GM19467 (cell line): ENCODE results near the gene NUDT17.

Experiments used
- ATAC-seq: cut with Tn5 transposase; IDR thresholded peaks from one replicate; pipeline ENCODE4 v1.9.1; 2021; ENCODE audit warnings: mild to moderate bottlenecking, moderate library complexity; ENCODE audit not compliant: unreplicated experiment

The NUDT17 gene

GRCh38 chr1:145887631-145888030 lies 42.2 kb downstream of the NUDT17 start:
- no peak for ATAC-seq

GRCh38 chr1:145889722-145890121 lies 44.3 kb downstream of the NUDT17 start:
- no peak for ATAC-seq

GRCh38 chr1:145891143-145891542 lies 45.7 kb downstream of the NUDT17 start:
- ATAC-seq: no peak

DNA sequence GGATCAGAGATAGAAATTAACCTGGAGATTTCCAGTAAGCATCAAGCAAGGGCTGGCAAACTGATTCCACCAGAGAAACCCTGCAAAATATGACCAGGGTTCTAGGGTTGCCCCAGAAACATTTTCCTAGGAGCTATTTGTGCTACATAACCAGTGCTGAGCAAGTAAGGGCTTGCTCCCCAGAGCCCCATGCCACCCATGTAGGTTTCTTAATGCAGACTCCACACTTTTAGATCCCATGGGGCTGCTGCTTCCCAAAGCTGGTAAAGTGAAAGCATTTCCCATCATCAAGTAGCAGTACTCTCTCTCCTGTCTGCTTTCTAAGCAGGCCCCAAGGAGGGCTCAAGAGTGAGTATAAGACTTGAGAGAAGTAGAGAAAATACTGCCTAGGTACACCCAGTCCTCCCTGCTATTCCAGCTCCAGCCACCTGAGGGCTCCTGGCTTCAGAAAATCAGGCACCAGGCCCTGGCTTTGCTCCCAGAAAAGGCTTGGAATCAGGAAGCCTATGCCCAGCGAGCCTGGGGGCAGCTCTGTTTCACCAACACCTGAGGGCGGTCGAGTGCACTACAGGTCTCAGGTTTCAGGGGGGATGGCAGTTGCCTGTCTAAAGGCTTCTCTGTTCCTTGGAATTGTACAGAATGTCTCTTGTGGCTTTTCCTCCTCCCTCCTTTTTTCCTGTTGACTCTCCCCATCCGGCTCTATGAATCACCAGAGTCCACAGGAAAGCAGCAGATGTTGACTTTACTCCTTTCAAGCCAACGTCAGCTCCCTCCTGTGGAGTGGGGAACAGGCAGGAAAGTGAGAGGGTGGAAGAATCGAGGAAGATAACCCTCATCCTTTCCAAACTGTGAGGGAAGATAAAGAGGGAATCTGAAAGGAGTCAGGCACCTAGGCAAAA lies 46.4 kb downstream of the NUDT17 start:
- ATAC-seq: no peak

DNA sequence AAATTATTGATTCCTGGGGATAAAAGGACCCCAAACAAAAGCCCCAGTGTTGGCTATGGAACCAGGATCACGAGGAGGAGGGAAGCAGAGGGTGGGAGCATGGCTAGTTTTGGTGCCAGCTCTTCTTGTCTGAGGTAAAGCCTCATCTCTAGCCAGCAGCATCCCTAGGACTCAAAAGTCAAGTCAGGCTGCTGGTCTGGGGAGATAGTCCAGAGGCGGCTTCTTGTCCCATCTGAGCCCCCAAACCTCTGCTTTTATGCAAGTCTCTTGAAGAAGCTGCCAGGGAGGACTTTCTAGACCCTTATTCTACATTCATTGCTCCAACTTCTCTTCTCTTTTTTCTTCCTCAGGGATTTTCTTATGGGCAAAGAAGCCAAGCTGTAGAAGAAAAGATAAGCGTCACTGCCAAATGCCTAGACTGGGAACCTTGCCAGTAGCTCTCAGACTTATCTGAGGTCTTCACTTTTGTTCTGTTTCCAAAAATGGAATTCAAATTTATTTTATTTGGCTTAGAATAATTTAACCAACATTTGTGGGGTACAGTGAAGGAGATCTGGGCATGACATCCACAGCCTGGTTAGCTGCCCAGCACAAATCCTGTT lies 47.2 kb downstream of the NUDT17 start:
- no peak for ATAC-seq

DNA sequence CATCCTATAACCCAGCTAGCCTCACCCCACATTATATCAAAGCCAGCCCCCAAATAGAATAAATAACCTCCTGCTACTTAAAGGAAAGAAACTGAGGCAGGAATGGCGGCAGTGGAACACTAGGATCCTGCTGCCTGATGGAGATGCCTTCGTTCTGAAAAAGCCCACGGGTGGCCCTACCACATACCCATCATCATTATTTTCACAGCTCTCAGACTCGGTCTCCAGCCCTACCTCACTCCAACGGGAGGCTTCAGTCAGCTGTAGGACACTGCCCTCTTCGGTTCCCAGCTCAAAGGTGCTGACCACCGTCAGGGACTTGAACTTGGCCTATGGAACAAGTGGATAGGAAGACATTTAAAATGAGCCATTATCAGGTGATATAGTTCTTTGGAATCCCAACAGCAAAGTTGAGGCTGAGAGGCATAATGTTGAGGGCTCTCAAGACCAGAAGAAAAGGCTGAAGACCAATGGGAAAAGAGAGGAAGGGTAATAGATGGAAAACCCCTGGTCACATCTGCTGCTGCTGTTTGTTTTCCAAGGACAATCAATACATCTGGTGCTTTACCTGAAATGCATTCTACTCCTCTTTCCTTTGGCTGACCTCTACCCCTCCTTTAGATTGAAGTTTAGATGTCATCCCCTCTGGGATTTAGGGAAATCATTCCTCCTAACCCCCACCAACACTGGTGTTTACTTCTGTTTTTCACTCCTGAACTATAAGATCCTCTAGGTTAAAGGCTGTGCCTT lies 48.1 kb downstream of the NUDT17 start:
- ATAC-seq: no peak

GRCh38 chr1:145895471-145895870 lies 50.0 kb downstream of the NUDT17 start:
- ATAC-seq: no peak

DNA sequence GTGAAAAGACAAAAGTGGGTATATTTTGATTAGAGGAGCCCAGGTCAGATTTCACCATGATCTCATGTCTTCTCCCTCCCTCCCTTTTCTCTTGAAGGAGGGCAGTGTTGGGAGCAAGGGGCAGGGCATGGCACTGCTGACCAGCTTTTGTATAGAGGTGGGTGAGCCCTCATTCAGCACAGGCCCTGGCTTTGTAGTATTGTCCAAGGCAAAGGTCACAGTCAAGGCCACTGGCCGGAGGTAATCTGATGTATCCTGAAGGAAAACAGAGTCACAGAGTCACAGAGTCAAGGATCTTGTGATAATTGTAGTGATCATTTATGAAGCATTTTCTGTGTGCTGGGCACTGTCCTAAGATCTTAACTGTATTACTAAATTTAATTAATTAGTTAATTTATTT lies 52.5 kb downstream of the NUDT17 start:
- ATAC-seq: no peak
